ENCODE measurements around the gene TSPAN33. TPM values are rescaled to one million over a fixed set of nuclear protein-coding genes. Genes with fewer than 3 reads are reported as not detected.

The TSPAN33 gene
- total RNA-seq, 2 experiments from 2014 or later, result 14.6 to 44.8 TPM

DNA sequence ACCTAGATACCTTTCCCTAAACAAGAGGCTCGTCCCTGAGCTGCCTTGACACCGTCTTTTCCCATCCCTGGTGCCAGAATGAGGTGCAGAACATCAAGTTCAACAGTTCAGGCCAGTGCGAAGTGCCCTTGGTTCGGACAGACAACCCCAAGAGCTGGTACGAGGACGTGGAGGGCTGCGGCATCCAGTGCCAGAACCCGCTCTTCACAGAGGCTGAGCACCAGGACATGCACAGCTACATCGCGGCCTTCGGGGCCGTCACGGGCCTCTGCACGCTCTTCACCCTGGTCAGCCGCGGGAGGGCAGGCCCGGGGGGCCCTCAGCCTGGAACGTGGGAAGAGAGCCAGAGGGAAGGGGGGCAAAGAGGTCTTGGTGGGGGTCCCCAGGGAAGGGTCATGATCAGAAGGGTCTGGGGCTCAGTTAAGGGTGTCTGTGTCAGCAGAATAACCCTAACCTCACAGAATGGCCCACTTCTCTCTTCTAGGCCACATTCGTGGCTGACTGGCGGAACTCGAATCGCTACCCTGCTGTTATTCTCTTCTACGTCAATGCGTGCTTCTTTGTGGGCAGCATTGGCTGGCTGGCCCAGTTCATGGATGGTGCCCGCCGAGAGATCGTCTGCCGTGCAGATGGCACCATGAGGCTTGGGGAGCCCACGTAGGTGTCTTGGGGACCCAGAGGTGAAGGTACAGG, 60.8 kb downstream of the TSPAN33 start:
- BruUV-seq (replicated peaks), result no TSS peak

DNA sequence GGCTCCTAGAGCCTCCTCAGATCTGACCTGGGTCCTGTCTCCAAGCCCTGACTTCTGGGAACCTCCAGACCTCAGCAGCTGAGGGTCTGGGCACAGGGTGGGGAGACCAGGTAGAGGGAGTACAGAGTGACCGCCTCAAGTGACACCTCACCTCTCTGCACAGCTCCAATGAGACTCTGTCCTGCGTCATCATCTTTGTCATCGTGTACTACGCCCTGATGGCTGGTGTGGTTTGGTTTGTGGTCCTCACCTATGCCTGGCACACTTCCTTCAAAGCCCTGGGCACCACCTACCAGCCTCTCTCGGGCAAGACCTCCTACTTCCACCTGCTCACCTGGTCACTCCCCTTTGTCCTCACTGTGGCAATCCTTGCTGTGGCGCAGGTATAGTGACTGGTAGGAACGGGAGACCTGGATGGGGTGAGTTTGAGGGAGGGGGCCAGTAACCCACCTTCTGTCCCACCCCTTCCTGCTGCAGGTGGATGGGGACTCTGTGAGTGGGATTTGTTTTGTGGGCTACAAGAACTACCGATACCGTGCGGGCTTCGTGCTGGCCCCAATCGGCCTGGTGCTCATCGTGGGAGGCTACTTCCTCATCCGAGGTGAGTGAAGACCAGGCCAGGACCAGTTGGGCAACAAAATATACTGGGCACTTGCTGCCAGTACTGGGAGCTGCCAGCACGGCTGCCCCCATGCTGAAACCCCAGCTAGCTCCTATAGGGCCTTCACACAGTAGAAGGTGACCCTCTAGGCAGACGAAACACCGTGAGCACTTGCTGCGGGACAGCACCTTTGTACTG, 61.7 kb downstream of the TSPAN33 start:
- intact Hi-C loops (cut with micrococcal nuclease; ENCODE audit: unreplicated experiment), result no loop called here
- Histone ChIP-seq H3K36me3 (ENCODE audit: insufficient read depth, low read length) (no peaks in the 10 kb centered on the region), H3K9me3 (ENCODE audit: low read length) (no peaks in the 10 kb centered on the region), H3K4me2 (ENCODE audit: low read length) (no peak overlapping the region), H3K79me2 (ENCODE audit: insufficient read depth, low read depth, low read length) (no peaks in the 10 kb centered on the region), H2AFZ (ENCODE audit: low read length) (no peak overlapping the region), H3K4me1 (ENCODE audit: insufficient read depth, low read length, poor library complexity, severe bottlenecking) (no peaks in the 10 kb centered on the region), H4K20me1 (ENCODE audit: insufficient read depth, low read length) (no peaks in the 10 kb centered on the region), H3K4me3 (ENCODE audit: low read depth, low read length, poor library complexity, severe bottlenecking) (no peak overlapping the region), H3K9me2 (ENCODE audit: insufficient read depth, low read length) (no peaks in the 10 kb centered on the region), H3K27ac (ENCODE audit: low read depth, low read length, poor library complexity, severe bottlenecking) (no peak overlapping the region)
- POLR2A ChIA-PET, result interaction anchor here (0.6 to 1.2 kb wide), 2 partner anchors 12 to 1169 kb away, joined by 3 read pairs; no protein-coding TSS in a partner anchor
- DNase-seq (ENCODE audit: low spot score), result no peak
- TF ChIP-seq, protein P1, sequence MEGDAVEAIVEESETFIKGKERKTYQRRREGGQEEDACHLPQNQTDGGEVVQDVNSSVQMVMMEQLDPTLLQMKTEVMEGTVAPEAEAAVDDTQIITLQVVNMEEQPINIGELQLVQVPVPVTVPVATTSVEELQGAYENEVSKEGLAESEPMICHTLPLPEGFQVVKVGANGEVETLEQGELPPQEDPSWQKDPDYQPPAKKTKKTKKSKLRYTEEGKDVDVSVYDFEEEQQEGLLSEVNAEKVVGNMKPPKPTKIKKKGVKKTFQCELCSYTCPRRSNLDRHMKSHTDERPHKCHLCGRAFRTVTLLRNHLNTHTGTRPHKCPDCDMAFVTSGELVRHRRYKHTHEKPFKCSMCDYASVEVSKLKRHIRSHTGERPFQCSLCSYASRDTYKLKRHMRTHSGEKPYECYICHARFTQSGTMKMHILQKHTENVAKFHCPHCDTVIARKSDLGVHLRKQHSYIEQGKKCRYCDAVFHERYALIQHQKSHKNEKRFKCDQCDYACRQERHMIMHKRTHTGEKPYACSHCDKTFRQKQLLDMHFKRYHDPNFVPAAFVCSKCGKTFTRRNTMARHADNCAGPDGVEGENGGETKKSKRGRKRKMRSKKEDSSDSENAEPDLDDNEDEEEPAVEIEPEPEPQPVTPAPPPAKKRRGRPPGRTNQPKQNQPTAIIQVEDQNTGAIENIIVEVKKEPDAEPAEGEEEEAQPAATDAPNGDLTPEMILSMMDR (conservative IDR thresholded peaks at IDR 0.05; ENCODE audit: low read length), result no peak
- no peak for TF ChIP-seq EZH2phosphoT487 (IDR thresholded peaks at IDR 0.05; ENCODE audit: borderline replicate concordance, low read depth, low read length)
- BruUV-seq (replicated peaks), result no TSS peak
- CTCF ChIA-PET (ENCODE audit: unreplicated experiment), result no interaction called here

More for the DNA sequence above, 60.8 kb downstream of the TSPAN33 start:
- no peak overlapping the region for H3K4me3 ChIP-seq (ENCODE audit: low read depth, low read length, poor library complexity, severe bottlenecking)
- H3K9me2 ChIP-seq (ENCODE audit: insufficient read depth, low read length), result no peaks in the 10 kb centered on the region
- no peaks in the 10 kb centered on the region for H3K36me3 ChIP-seq (ENCODE audit: insufficient read depth, low read length)
- no peak for DNase-seq (ENCODE audit: low spot score)
- no peak overlapping the region for H2AFZ ChIP-seq (ENCODE audit: low read length)
- no peak overlapping the region for H3K27ac ChIP-seq (ENCODE audit: low read depth, low read length, poor library complexity, severe bottlenecking)
- ChIA-PET POLR2A (no interaction called here), CTCF (ENCODE audit: unreplicated experiment) (interaction anchor here (0.6 kb wide), 1 partner anchor 44 kb away, joined by 4 read pairs; no protein-coding TSS in a partner anchor)
- H3K79me2 ChIP-seq (ENCODE audit: insufficient read depth, low read depth, low read length), result no peaks in the 10 kb centered on the region
- no peaks in the 10 kb centered on the region for H3K9me3 ChIP-seq (ENCODE audit: low read length)
- no peak for TF ChIP-seq EZH2phosphoT487 (IDR thresholded peaks at IDR 0.05; ENCODE audit: borderline replicate concordance, low read depth, low read length)
- TF ChIP-seq, protein P1 (conservative IDR thresholded peaks at IDR 0.05; ENCODE audit: low read length), result no peak
- H4K20me1 ChIP-seq (ENCODE audit: insufficient read depth, low read length), result no peaks in the 10 kb centered on the region
- no peak overlapping the region for H3K4me2 ChIP-seq (ENCODE audit: low read length)
- intact Hi-C loops (cut with micrococcal nuclease; ENCODE audit: unreplicated experiment), result no loop called here
- H3K4me1 ChIP-seq (ENCODE audit: insufficient read depth, low read length, poor library complexity, severe bottlenecking), result no peaks in the 10 kb centered on the region

All from OCI-LY7 (cell line).